Activated naive CD8-positive, alpha-beta T cell (primary cell): ENCODE measurements around the gene LEF1.

Experiments used
- H3K27ac Mint-ChIP-seq: one replicate; pipeline ENCODE4 v1.8.0; 2021; ENCODE audit warnings: mixed read lengths
- H3K27me3 Mint-ChIP-seq: one replicate; pipeline ENCODE4 v1.8.0; 2021; ENCODE audit warnings: mixed read lengths
- H3K36me3 Mint-ChIP-seq: one replicate; pipeline ENCODE4 v1.8.0; 2021; ENCODE audit warnings: mixed read lengths
- H3K4me1 Mint-ChIP-seq: one replicate; pipeline ENCODE4 v1.8.0; 2021; ENCODE audit warnings: low read depth, mixed read lengths
- H3K4me3 Mint-ChIP-seq: one replicate; pipeline ENCODE4 v1.8.0; 2021; ENCODE audit warnings: mild to moderate bottlenecking, mixed read lengths
- H3K9me3 Mint-ChIP-seq: one replicate; pipeline ENCODE4 v1.8.0; 2021; ENCODE audit warnings: low read depth, mixed read lengths

The LEF1 gene

DNA sequence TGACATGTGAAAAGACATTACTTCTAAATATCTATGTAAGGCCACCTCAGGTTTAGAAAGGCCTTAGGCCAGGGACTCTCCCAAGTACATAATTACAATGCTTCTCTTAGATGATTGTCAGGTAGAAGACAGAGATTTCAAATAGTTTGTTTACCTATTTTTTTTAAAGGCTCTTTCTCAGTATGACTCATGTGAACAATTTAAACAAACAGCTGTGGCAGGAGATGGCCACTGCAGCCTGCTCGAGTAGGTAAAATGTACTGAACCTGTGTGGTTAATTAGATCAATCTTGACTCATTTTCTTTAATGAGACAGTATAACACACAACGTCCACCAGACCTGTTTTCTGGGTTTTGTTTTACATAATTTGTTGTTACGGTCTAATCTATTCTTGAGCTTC is 50.2 kb downstream of the LEF1 start:
- Mint-ChIP-seq H3K27ac (peak overlapping the region; percentile 96), H3K4me3 (peak overlapping the region; percentile 81), H3K36me3 (peaks cover 17% of the 10 kb centered on the region), H3K9me3 (no peaks in the 10 kb centered on the region), H3K4me1 (peaks cover 92% of the 10 kb centered on the region), H3K27me3 (no peaks in the 10 kb centered on the region)

DNA sequence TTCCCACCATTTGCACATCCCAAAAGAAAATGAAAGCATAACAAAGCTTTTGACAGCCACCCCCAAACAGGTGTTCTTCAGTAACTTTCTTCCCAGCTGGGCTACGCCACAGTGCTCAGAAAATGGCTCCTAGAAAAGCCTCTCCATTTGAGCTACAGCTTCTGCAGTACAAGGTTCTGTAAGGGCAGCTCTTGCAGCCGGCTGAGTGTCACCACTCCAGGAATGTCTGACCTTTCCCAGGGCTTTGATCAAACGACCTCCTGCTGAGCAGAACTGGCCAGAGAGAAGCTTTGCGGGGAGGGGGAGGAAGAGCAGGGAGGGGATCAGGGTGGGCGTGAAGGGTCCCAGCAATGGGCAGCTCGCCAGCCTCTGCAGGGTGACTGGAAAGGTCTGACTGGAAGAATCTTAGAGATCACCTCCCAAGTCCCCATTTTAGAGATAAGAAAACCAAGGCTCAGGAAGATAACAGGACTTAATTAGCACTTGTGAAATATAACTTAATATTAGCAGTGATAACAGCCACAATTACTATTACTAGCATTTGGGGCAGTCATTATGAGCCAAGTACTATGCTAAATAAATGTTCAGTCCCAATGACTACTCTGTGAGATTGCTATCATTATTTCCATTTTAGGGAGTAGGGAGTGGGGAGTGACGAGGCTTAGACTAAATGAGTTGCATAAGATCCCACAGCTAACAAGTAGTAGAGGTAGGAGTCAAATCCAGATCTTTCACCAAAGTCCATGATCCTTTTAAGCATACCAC is 51.1 kb downstream of the LEF1 start:
- Mint-ChIP-seq H3K4me1 (peaks cover 95% of the 10 kb centered on the region), H3K36me3 (peaks cover 14% of the 10 kb centered on the region), H3K4me3 (peak overlapping the region; percentile 81), H3K9me3 (no peaks in the 10 kb centered on the region), H3K27ac (peak overlapping the region; percentile 96), H3K27me3 (no peaks in the 10 kb centered on the region)

DNA sequence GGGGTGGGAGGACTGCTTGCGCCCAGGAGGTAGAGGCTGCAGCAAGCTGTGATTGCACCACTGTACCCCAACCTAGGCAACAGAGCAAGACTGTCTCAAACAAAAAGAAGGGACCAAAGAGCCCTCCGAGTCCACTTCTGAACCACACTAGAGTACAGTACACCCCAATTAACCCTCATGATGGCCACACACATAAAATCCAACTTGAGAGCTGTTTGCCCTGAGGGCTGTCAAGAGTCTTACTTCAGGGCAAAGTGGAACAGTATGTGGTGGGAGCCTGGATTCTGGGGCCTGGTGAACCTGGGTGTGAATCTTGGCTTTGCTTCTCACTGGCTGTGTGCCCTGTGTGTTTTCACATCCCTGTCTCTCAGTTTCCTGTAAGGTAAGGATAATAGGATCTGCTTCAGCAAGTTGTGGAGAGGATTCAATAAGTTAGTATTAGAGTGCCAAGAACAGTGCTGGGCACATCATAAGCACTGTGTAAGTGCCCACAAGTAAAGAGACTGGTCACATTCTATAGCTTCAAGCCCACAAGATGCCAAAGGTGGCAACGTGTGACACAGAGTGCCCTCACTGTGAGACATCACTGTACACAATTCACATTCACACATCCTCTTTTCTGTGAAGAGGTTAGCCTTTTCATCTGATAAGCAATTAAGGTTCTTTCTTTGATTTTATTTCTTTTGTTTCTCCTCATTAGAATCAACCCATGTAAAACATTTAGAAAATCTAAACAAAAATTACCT is 52.1 kb downstream of the LEF1 start:
- peaks cover 97% of the 10 kb centered on the region for H3K4me1 Mint-ChIP-seq
- no peaks in the 10 kb centered on the region for H3K27me3 Mint-ChIP-seq
- peak overlapping the region; percentile 96 for H3K27ac Mint-ChIP-seq
- H3K4me3 Mint-ChIP-seq, result peak overlapping the region; percentile 75
- H3K9me3 Mint-ChIP-seq, result no peaks in the 10 kb centered on the region
- peaks cover 10% of the 10 kb centered on the region for H3K36me3 Mint-ChIP-seq

GRCh38 chr4:108115168-108115526 is 53.6 kb downstream of the LEF1 start:
- peaks cover 12% of the 10 kb centered on the region for H3K36me3 Mint-ChIP-seq
- peak overlapping the region; percentile 75 for H3K4me3 Mint-ChIP-seq
- H3K27me3 Mint-ChIP-seq, result no peaks in the 10 kb centered on the region

GRCh38 chr4:108114503-108114902 is 54.2 kb downstream of the LEF1 start:
- Mint-ChIP-seq H3K9me3 (no peaks in the 10 kb centered on the region), H3K27me3 (no peaks in the 10 kb centered on the region), H3K4me1 (peaks cover 99% of the 10 kb centered on the region), H3K36me3 (peaks cover 12% of the 10 kb centered on the region), H3K27ac (peak overlapping the region; percentile 96), H3K4me3 (peak overlapping the region; percentile 75)

More at GRCh38 chr4:108115168-108115526, 53.6 kb downstream of the LEF1 start:
- Mint-ChIP-seq H3K27ac (peak overlapping the region; percentile 96), H3K4me1 (peaks cover 97% of the 10 kb centered on the region), H3K9me3 (no peaks in the 10 kb centered on the region)

GRCh38 chr4:108113229-108113628 is 55.5 kb downstream of the LEF1 start:
- no peaks in the 10 kb centered on the region for H3K27me3 Mint-ChIP-seq
- peak overlapping the region; percentile 96 for H3K27ac Mint-ChIP-seq
- peaks cover 17% of the 10 kb centered on the region for H3K36me3 Mint-ChIP-seq
- H3K4me3 Mint-ChIP-seq, result peak overlapping the region; percentile 75
- peaks cover 98% of the 10 kb centered on the region for H3K4me1 Mint-ChIP-seq
- H3K9me3 Mint-ChIP-seq, result no peaks in the 10 kb centered on the region

GRCh38 chr4:108111781-108112180 is 57.0 kb downstream of the LEF1 start:
- H3K9me3 Mint-ChIP-seq, result no peaks in the 10 kb centered on the region
- peak overlapping the region; percentile 96 for H3K27ac Mint-ChIP-seq
- H3K4me1 Mint-ChIP-seq, result peaks cover 96% of the 10 kb centered on the region
- no peaks in the 10 kb centered on the region for H3K27me3 Mint-ChIP-seq
- peak overlapping the region; percentile 50 for H3K4me3 Mint-ChIP-seq
- peaks cover 20% of the 10 kb centered on the region for H3K36me3 Mint-ChIP-seq

- Mint-ChIP-seq H3K9me3 (no peaks in the 10 kb centered on the region), H3K4me1 (peaks cover 96% of the 10 kb centered on the region), H3K27ac (peak overlapping the region; percentile 96), H3K4me3 (peak overlapping the region; percentile 78), H3K36me3 (peaks cover 24% of the 10 kb centered on the region), H3K27me3 (no peaks in the 10 kb centered on the region)
These were observed 58.3 kb downstream of the LEF1 start for GRCh38 chr4:108110450-108110849.

GRCh38 chr4:108109997-108110416 is 58.7 kb downstream of the LEF1 start:
- H3K27me3 Mint-ChIP-seq, result no peaks in the 10 kb centered on the region
- peaks cover 95% of the 10 kb centered on the region for H3K4me1 Mint-ChIP-seq
- H3K4me3 Mint-ChIP-seq, result peak overlapping the region; percentile 78
- H3K27ac Mint-ChIP-seq, result peak overlapping the region; percentile 96
- no peaks in the 10 kb centered on the region for H3K9me3 Mint-ChIP-seq
- peaks cover 25% of the 10 kb centered on the region for H3K36me3 Mint-ChIP-seq

DNA sequence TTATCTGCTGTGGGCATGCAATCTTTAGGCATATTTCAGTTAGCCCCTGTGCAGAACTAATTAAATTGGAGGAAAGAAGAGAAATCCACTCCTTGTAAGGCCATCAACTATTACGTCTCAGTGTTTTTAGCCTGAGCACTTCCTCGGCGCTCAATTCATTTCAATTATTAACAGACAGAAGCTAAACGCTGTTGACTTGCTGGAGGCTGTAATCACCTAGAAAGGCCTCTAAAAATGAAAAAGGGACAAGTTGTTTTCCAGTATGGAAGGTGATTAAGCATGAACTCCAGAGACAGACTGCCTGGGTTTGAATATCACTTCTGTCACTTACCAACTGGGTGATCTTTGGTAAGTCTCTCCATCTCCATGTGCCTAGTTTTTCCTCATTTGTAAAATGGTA is 59.6 kb downstream of the LEF1 start:
- H3K4me3 Mint-ChIP-seq, result peak overlapping the region; percentile 78
- H3K36me3 Mint-ChIP-seq, result peaks cover 28% of the 10 kb centered on the region
- H3K27ac Mint-ChIP-seq, result peak overlapping the region; percentile 96
- peaks cover 94% of the 10 kb centered on the region for H3K4me1 Mint-ChIP-seq
- no peaks in the 10 kb centered on the region for H3K9me3 Mint-ChIP-seq
- no peaks in the 10 kb centered on the region for H3K27me3 Mint-ChIP-seq

DNA sequence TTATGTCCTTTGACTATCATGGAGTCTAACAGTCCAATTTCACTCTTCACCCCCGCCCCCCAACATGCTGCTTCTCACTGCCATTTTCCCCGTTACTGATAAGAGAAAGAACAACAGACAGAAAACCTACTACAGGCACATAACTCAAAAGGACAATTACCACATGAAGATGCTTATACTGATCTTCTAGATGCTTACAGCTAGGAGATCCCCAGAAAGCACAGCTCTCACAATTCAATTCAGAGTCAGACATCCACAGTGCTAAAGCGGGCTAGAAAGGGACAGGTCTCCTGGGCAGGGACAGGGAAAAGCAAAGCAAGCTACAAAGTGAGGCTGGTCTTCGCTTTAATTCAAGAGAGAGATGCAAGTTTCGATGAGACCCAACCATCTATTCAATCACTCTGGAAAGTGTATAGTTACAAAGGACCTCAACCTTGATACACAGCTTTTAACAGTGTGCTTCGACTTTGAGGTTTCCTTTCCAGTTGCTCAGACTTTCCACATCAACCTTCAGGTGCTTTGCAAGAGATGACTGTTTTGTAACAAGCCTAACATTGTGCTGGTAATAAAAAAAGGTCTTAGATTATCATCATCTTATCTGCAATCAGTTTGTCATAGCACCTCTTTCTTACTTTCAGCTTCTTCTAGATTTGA is 60.9 kb downstream of the LEF1 start:
- H3K4me3 Mint-ChIP-seq, result peak overlapping the region; percentile 74
- no peaks in the 10 kb centered on the region for H3K27me3 Mint-ChIP-seq
- peaks cover 95% of the 10 kb centered on the region for H3K4me1 Mint-ChIP-seq
- peaks cover 35% of the 10 kb centered on the region for H3K36me3 Mint-ChIP-seq
- peak overlapping the region; percentile 96 for H3K27ac Mint-ChIP-seq
- no peaks in the 10 kb centered on the region for H3K9me3 Mint-ChIP-seq

DNA sequence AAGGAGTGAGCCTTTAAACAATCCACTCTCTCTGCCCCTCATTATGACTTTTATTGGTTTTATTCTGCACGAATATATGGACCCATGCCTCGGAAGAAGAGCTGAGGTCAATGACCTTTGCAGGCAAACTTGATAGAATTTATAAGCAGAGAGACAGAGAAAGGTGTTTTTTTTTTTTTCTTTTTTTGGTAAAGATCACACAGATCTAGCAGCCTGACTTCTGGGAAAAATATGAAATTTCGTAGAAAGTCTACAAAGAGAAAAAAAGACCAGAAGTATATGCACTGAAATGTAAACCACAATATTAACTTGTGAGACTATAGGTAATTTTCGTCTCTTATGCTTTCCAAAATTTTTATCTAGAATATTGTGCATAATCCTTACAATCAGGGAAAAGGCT is 61.6 kb downstream of the LEF1 start:
- peaks cover 95% of the 10 kb centered on the region for H3K4me1 Mint-ChIP-seq
- H3K27ac Mint-ChIP-seq, result peak overlapping the region; percentile 96
- peak overlapping the region; percentile 74 for H3K4me3 Mint-ChIP-seq
- no peaks in the 10 kb centered on the region for H3K27me3 Mint-ChIP-seq
- H3K36me3 Mint-ChIP-seq, result peaks cover 39% of the 10 kb centered on the region
- H3K9me3 Mint-ChIP-seq, result no peaks in the 10 kb centered on the region

DNA sequence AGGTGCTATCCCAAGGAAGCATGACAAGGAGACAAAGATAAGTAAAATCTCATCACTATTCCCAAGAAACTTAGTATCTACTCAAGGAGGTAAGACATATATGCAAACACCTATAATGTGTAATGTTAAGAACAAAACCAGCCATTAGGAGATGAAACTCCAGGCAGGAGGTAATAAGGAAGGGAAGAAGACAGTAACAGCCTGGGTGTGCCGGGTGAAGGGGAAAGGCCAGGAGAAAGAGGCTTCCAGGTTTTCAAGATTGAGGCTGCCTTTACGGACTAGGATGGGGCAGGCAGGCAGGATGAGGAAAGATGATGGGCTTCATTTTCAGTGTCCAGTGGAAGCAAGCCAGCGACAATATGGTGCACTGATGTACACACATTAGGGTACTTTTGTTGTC is 62.5 kb downstream of the LEF1 start:
- no peaks in the 10 kb centered on the region for H3K27me3 Mint-ChIP-seq
- H3K27ac Mint-ChIP-seq, result peak overlapping the region; percentile 96
- H3K9me3 Mint-ChIP-seq, result no peaks in the 10 kb centered on the region
- peak overlapping the region; percentile 74 for H3K4me3 Mint-ChIP-seq
- peaks cover 40% of the 10 kb centered on the region for H3K36me3 Mint-ChIP-seq
- peaks cover 95% of the 10 kb centered on the region for H3K4me1 Mint-ChIP-seq

DNA sequence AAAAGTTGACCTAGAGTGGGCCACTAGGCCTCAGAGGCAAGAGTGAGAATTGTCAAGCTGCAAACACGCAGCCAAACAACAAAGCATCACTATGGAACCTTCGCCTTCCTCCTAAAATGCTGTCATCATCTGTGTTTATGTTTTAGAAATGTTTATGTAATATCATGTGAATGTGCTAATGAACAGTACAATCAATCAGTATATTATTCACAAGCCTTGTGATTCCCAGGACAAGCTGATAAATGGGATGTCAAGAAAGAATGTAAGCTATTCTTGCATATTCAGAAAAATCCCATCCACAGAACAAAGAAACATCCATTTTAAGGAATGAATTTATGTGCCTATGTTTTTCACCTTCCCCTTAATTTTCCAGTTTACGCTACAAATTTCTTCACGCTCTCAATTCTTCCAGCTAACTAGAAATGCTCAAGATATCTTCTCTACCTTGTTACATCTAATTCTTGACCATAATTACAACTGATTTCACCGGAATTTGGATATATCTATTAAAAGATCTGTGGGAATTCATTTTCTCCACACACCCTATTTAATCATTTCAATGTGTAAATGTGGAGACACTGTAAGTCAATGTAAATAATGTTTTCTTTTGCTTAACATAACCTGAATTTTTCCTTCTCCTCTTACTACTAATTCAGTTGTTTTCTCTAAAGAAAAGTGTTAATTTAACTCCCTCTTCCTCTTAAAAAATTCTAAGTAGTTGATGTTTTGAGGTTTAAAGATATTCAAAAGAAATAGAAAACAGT is 65.5 kb downstream of the LEF1 start:
- peak overlapping the region; percentile 93 for H3K27ac Mint-ChIP-seq
- H3K4me3 Mint-ChIP-seq, result peak overlapping the region; percentile 60
- H3K36me3 Mint-ChIP-seq, result peaks cover 36% of the 10 kb centered on the region
- no peaks in the 10 kb centered on the region for H3K9me3 Mint-ChIP-seq
- H3K27me3 Mint-ChIP-seq, result no peaks in the 10 kb centered on the region
- peaks cover 90% of the 10 kb centered on the region for H3K4me1 Mint-ChIP-seq
